Stimulated activated memory B cell treated with anti-CD40 and anti-IgM and Interleukin-4, amounts not matched to agents 10 μg/mL and 1 μg/mL and 100 μg/mL, for 72 hours (primary cell): ENCODE data around the gene CNOT6L.
A peak's percentile ranks its signal among the peaks of the same experiment; 100 is the strongest.

ENCODE experiments used
- ATAC-seq: fragments of 150-1000 bp; cut with Tn5 transposase; 2 replicates; pipeline ENCODE4 v1.10.0; 2021
- H3K27ac Mint-ChIP-seq: one replicate; pipeline ENCODE4 v1.8.0; 2022; ENCODE audit warnings: mild to moderate bottlenecking, mixed read lengths
- H3K27me3 Mint-ChIP-seq: one replicate; pipeline ENCODE4 v1.8.0; 2022; ENCODE audit warnings: mixed read lengths
- H3K36me3 Mint-ChIP-seq: one replicate; pipeline ENCODE4 v1.8.0; 2022; ENCODE audit warnings: mixed read lengths
- H3K4me1 Mint-ChIP-seq: one replicate; pipeline ENCODE4 v1.8.0; 2022; ENCODE audit warnings: mixed read lengths
- H3K4me3 Mint-ChIP-seq: one replicate; pipeline ENCODE4 v1.8.0; 2022; ENCODE audit warnings: mild to moderate bottlenecking, moderate library complexity, mixed read lengths
- H3K9me3 Mint-ChIP-seq: one replicate; pipeline ENCODE4 v1.8.0; 2022; ENCODE audit warnings: mixed read lengths

CNOT6L gene

GRCh38 chr4:77843628-77844027, 24.5 kb upstream of the CNOT6L start:
- no peaks in the 10 kb centered on the region for H3K27me3 Mint-ChIP-seq
- no peak overlapping the region for H3K4me3 Mint-ChIP-seq
- ATAC-seq = no peak
- H3K9me3 Mint-ChIP-seq = no peaks in the 10 kb centered on the region
- no peaks in the 10 kb centered on the region for H3K36me3 Mint-ChIP-seq
- H3K4me1 Mint-ChIP-seq = peaks cover 10% of the 10 kb centered on the region
- peak overlapping the region; percentile 39 for H3K27ac Mint-ChIP-seq

GRCh38 chr4:77834403-77834802, 15.2 kb upstream of the CNOT6L start:
- no peaks in the 10 kb centered on the region for H3K27me3 Mint-ChIP-seq
- no peak overlapping the region for H3K4me3 Mint-ChIP-seq
- H3K27ac Mint-ChIP-seq = no peak overlapping the region
- H3K9me3 Mint-ChIP-seq = no peaks in the 10 kb centered on the region
- ATAC-seq = no peak
- no peaks in the 10 kb centered on the region for H3K4me1 Mint-ChIP-seq
- no peaks in the 10 kb centered on the region for H3K36me3 Mint-ChIP-seq

- ATAC-seq = no peak
- Mint-ChIP-seq H3K4me1 (no peaks in the 10 kb centered on the region), H3K27ac (no peak overlapping the region), H3K27me3 (no peaks in the 10 kb centered on the region), H3K9me3 (no peaks in the 10 kb centered on the region), H3K36me3 (no peaks in the 10 kb centered on the region), H3K4me3 (no peak overlapping the region)
Observed at GRCh38 chr4:77833126-77833724, 14.1 kb upstream of the CNOT6L start.

GRCh38 chr4:77827343-77827742, 8.2 kb upstream of the CNOT6L start:
- Mint-ChIP-seq H3K9me3 (no peaks in the 10 kb centered on the region), H3K27me3 (no peaks in the 10 kb centered on the region), H3K4me1 (peaks cover 21% of the 10 kb centered on the region), H3K4me3 (no peak overlapping the region), H3K27ac (peak overlapping the region; percentile 42), H3K36me3 (no peaks in the 10 kb centered on the region)
- ATAC-seq = peak; percentile 64

- Mint-ChIP-seq H3K4me3 (no peak overlapping the region), H3K4me1 (peaks cover 31% of the 10 kb centered on the region), H3K27ac (peak overlapping the region; percentile 42), H3K27me3 (no peaks in the 10 kb centered on the region), H3K36me3 (no peaks in the 10 kb centered on the region), H3K9me3 (no peaks in the 10 kb centered on the region)
- ATAC-seq = peak; percentile 73
Observed at GRCh38 chr4:77826275-77826674, 7.1 kb upstream of the CNOT6L start.

- Mint-ChIP-seq H3K4me1 (peaks cover 42% of the 10 kb centered on the region), H3K27ac (peak overlapping the region; percentile 93), H3K4me3 (peak overlapping the region; percentile 13), H3K27me3 (no peaks in the 10 kb centered on the region), H3K9me3 (no peaks in the 10 kb centered on the region), H3K36me3 (peaks cover 6% of the 10 kb centered on the region)
- ATAC-seq = no peak
Observed at GRCh38 chr4:77821775-77822174, 2.6 kb upstream of the CNOT6L start.

- Mint-ChIP-seq H3K36me3 (peaks cover 6% of the 10 kb centered on the region), H3K9me3 (no peaks in the 10 kb centered on the region), H3K4me3 (peak overlapping the region; percentile 100), H3K27ac (peak overlapping the region; percentile 93), H3K27me3 (no peaks in the 10 kb centered on the region), H3K4me1 (peaks cover 33% of the 10 kb centered on the region)
- ATAC-seq = no peak
Observed at GRCh38 chr4:77820649-77821561, 1.7 kb upstream of the CNOT6L start.

GRCh38 chr4:77819843-77820648, 878 bp upstream of the CNOT6L start:
- H3K36me3 Mint-ChIP-seq = peaks cover 6% of the 10 kb centered on the region
- peak; percentile 93 for ATAC-seq
- H3K27me3 Mint-ChIP-seq = no peaks in the 10 kb centered on the region
- peaks cover 39% of the 10 kb centered on the region for H3K4me1 Mint-ChIP-seq
- peak overlapping the region; percentile 93 for H3K27ac Mint-ChIP-seq
- peak overlapping the region; percentile 100 for H3K4me3 Mint-ChIP-seq
- H3K9me3 Mint-ChIP-seq = no peaks in the 10 kb centered on the region

GRCh38 chr4:77819404-77819842, 255 bp upstream of the CNOT6L start:
- Mint-ChIP-seq H3K4me3 (peak overlapping the region; percentile 100), H3K4me1 (peaks cover 45% of the 10 kb centered on the region), H3K36me3 (peaks cover 6% of the 10 kb centered on the region), H3K27ac (peak overlapping the region; percentile 93), H3K9me3 (no peaks in the 10 kb centered on the region), H3K27me3 (no peaks in the 10 kb centered on the region)
- ATAC-seq = peak; percentile 69

- Mint-ChIP-seq H3K27me3 (no peaks in the 10 kb centered on the region), H3K36me3 (peaks cover 6% of the 10 kb centered on the region), H3K4me1 (peaks cover 58% of the 10 kb centered on the region), H3K4me3 (peak overlapping the region; percentile 92), H3K27ac (peak overlapping the region; percentile 93), H3K9me3 (no peaks in the 10 kb centered on the region)
- ATAC-seq = peak; percentile 32
Observed at GRCh38 chr4:77818073-77818601, 1.0 kb downstream of the CNOT6L start.

- peak overlapping the region; percentile 93 for H3K27ac Mint-ChIP-seq
- H3K36me3 Mint-ChIP-seq = peaks cover 6% of the 10 kb centered on the region
Observed at GRCh38 chr4:77817304-77818072, 1.7 kb downstream of the CNOT6L start.

GRCh38 chr4:77816546-77816945, 2.6 kb downstream of the CNOT6L start:
- ATAC-seq = no peak
- Mint-ChIP-seq H3K36me3 (peaks cover 11% of the 10 kb centered on the region), H3K27me3 (no peaks in the 10 kb centered on the region), H3K27ac (no peak overlapping the region), H3K9me3 (no peaks in the 10 kb centered on the region), H3K4me3 (no peak overlapping the region), H3K4me1 (peaks cover 58% of the 10 kb centered on the region)

More at GRCh38 chr4:77817304-77818072, 1.7 kb downstream of the CNOT6L start:
- H3K4me3 Mint-ChIP-seq = peak overlapping the region; percentile 92
- no peak for ATAC-seq
- H3K4me1 Mint-ChIP-seq = peaks cover 62% of the 10 kb centered on the region
- no peaks in the 10 kb centered on the region for H3K27me3 Mint-ChIP-seq
- H3K9me3 Mint-ChIP-seq = no peaks in the 10 kb centered on the region

- no peaks in the 10 kb centered on the region for H3K9me3 Mint-ChIP-seq
- no peaks in the 10 kb centered on the region for H3K27me3 Mint-ChIP-seq
- no peak for ATAC-seq
- H3K4me1 Mint-ChIP-seq = peaks cover 58% of the 10 kb centered on the region
- no peak overlapping the region for H3K4me3 Mint-ChIP-seq
- peaks cover 16% of the 10 kb centered on the region for H3K36me3 Mint-ChIP-seq
- no peak overlapping the region for H3K27ac Mint-ChIP-seq
Observed at GRCh38 chr4:77815636-77816035, 3.5 kb downstream of the CNOT6L start.

GRCh38 chr4:77805840-77806239, 13.3 kb downstream of the CNOT6L start:
- no peak overlapping the region for H3K4me3 Mint-ChIP-seq
- H3K36me3 Mint-ChIP-seq = peaks cover 18% of the 10 kb centered on the region
- no peak overlapping the region for H3K27ac Mint-ChIP-seq
- no peaks in the 10 kb centered on the region for H3K9me3 Mint-ChIP-seq
- peaks cover 73% of the 10 kb centered on the region for H3K4me1 Mint-ChIP-seq
- no peaks in the 10 kb centered on the region for H3K27me3 Mint-ChIP-seq
- no peak for ATAC-seq
